OCI-LY1 (cell line): ENCODE results near the gene ARHGAP8.

Experiments used
- H2AFZ ChIP-seq: fragments of 200-600 bp; sonication (generic), shearing (Covaris generic); 2 replicates; pipeline ENCODE4 v1.6.0; 2014; ENCODE audit warnings: antibody characterized with exemption, mild to moderate bottlenecking, low read length
- H3F3A ChIP-seq: fragments of 200-600 bp; sonication (generic), shearing (Covaris generic); 2 replicates; pipeline ENCODE4 v1.6.0; 2014; ENCODE audit warnings: mild to moderate bottlenecking, antibody characterized with exemption, low read length, moderate library complexity; ENCODE audit not compliant: insufficient read depth
- H3K27ac ChIP-seq: fragments of 200-600 bp; sonication (generic); 2 replicates; pipeline ENCODE4 v1.5.1; 2014; ENCODE audit warnings: low read length, mixed run types, mild to moderate bottlenecking, low read depth; ENCODE audit not compliant: poor library complexity, severe bottlenecking
- H3K27me3 ChIP-seq: fragments of 200-600 bp; sonication (generic); 2 replicates; pipeline ENCODE4 v1.6.0; 2014; ENCODE audit warnings: antibody characterized with exemption, mild to moderate bottlenecking, low read length, moderate library complexity; ENCODE audit not compliant: insufficient read depth
- H3K36me3 ChIP-seq: fragments of 200-600 bp; sonication (generic); 2 replicates; pipeline ENCODE4 v1.6.1; 2014; ENCODE audit warnings: mild to moderate bottlenecking, antibody characterized with exemption, low read length, moderate library complexity, mixed read lengths; ENCODE audit not compliant: insufficient read depth
- H3K4me1 ChIP-seq: fragments of 200-600 bp; sonication (generic); 2 replicates; pipeline ENCODE4 v1.5.1; 2014; ENCODE audit warnings: mild to moderate bottlenecking, low read length, moderate library complexity; ENCODE audit not compliant: insufficient read depth, severe bottlenecking
- H3K4me2 ChIP-seq: fragments of 200-600 bp; sonication (generic), shearing (Covaris generic); 2 replicates; pipeline ENCODE4 v1.6.1; 2014; ENCODE audit warnings: low read length
- H3K4me3 ChIP-seq: fragments of 200-600 bp; sonication (generic); 2 replicates; pipeline ENCODE4 v1.5.1; 2014; ENCODE audit warnings: low read length, low read depth, mild to moderate bottlenecking, mixed read lengths; ENCODE audit not compliant: poor library complexity, severe bottlenecking
- H3K79me2 ChIP-seq: fragments of 200-600 bp; shearing (Covaris generic); 2 replicates; pipeline ENCODE4 v1.6.1; 2016; ENCODE audit warnings: mixed run types, low read length, mixed read lengths; ENCODE audit not compliant: insufficient read depth
- H3K9ac ChIP-seq: fragments of 200-600 bp; sonication (generic), shearing (Covaris generic); 2 replicates; pipeline ENCODE4 v1.6.1; 2014; ENCODE audit warnings: mild to moderate bottlenecking, low read length, mixed read lengths
- H3K9me2 ChIP-seq: fragments of 200-600 bp; sonication (generic), shearing (Covaris generic); 2 replicates; pipeline ENCODE4 v1.6.1; 2014; ENCODE audit warnings: low read depth, mild to moderate bottlenecking, low read length, mixed read lengths
- H3K9me3 ChIP-seq: fragments of 200-600 bp; shearing (Covaris generic); 2 replicates; pipeline ENCODE4 v1.6.1; 2014; ENCODE audit warnings: low read length, mixed read lengths
- H4K20me1 ChIP-seq: fragments of 200-600 bp; sonication (generic), shearing (Covaris generic); 2 replicates; pipeline ENCODE4 v1.6.0; 2016; ENCODE audit warnings: mild to moderate bottlenecking, low read length; ENCODE audit not compliant: insufficient read depth
- EZH2 ChIP-seq: fragments of 200-600 bp; sonication (generic), shearing (Covaris generic); IDR thresholded peaks from 2 replicates; pipeline ENCODE4 v1.8.0; 2017; ENCODE audit warnings: borderline replicate concordance, mixed run types, mild to moderate bottlenecking, antibody characterized with exemption, low read length, moderate library complexity, mixed read lengths
- TF ChIP-seq, protein P1 (sequence below): fragments of 200-600 bp; sonication (generic), shearing (Covaris generic); IDR thresholded peaks from 2 replicates; pipeline ENCODE4 v1.5.1; 2017; ENCODE audit warnings: mild to moderate bottlenecking, antibody characterized with exemption, low read length, moderate library complexity, mixed read lengths

ARHGAP8 gene

DNA sequence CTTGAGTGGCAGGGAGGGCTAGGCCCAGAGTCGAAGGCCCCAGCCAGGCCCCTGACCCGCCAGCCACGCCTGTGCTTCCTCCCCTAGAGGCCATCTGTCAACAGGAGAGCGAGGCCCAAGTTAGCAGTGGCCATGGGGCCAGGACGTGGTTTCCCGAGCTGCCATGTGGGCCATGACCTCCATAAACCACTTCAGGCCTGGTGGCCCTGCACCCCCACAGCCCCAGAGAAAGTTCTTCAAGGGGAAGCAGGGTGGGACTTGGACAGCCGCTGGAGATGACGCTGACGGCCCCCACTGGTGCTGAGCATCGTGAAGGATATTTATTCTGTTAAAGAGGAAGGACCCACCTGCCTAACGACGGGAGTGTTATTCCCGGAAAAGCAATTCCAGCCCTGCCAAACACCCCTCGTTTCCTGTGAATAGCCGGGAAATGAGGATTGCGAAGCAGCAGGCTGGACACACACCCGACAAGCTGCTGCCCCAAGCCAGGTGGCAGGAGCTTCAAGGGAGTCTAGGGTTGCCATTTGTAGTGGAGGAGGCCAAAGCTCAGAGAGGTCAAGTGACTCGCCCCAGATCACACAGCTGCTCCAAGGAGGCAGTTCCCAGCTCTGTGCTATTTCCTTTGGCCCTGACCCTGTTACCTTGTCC lies 37.5 kb upstream of the ARHGAP8 start:
- no peak overlapping the region for H3K4me2 ChIP-seq
- TF ChIP-seq EZH2: no peak
- TF ChIP-seq, protein P1, sequence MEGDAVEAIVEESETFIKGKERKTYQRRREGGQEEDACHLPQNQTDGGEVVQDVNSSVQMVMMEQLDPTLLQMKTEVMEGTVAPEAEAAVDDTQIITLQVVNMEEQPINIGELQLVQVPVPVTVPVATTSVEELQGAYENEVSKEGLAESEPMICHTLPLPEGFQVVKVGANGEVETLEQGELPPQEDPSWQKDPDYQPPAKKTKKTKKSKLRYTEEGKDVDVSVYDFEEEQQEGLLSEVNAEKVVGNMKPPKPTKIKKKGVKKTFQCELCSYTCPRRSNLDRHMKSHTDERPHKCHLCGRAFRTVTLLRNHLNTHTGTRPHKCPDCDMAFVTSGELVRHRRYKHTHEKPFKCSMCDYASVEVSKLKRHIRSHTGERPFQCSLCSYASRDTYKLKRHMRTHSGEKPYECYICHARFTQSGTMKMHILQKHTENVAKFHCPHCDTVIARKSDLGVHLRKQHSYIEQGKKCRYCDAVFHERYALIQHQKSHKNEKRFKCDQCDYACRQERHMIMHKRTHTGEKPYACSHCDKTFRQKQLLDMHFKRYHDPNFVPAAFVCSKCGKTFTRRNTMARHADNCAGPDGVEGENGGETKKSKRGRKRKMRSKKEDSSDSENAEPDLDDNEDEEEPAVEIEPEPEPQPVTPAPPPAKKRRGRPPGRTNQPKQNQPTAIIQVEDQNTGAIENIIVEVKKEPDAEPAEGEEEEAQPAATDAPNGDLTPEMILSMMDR: no peak

DNA sequence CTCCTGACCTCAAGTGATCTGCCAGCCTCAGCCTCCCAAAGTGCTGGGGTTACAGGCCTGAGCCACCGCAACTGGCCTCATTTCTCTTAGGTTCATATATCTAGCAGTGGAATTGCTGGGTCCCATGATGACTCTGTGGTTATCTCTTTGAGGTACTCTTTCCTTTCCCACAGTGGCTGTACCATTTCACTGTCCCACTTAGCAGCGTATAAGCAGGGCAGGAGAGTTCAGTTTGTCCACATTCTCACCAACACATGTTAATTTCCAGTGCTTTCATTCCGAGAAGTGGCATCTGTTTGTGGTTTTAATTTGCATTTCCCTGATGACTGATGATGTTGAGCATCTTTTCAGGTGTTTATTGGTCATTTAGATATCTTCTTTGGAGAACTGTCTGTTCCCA lies 34.0 kb upstream of the ARHGAP8 start:
- Histone ChIP-seq H3K27ac (no peak overlapping the region), H3K36me3 (no peaks in the 10 kb centered on the region), H3K9me3 (no peaks in the 10 kb centered on the region), H3K4me1 (no peaks in the 10 kb centered on the region), H3K4me2 (no peak overlapping the region), H3K9me2 (no peaks in the 10 kb centered on the region), H3K79me2 (no peaks in the 10 kb centered on the region), H3K27me3 (no peaks in the 10 kb centered on the region; the same call in 1 of the 2 replicates), H2AFZ (no peak overlapping the region), H3F3A (no peaks in the 10 kb centered on the region), H4K20me1 (no peaks in the 10 kb centered on the region), H3K4me3 (no peak overlapping the region), H3K9ac (no peak overlapping the region)
- TF ChIP-seq, protein P1: no peak
- no peak for TF ChIP-seq EZH2

More for the DNA sequence above, 37.5 kb upstream of the ARHGAP8 start:
- H3K9me3 ChIP-seq: no peaks in the 10 kb centered on the region
- H3K4me1 ChIP-seq: no peaks in the 10 kb centered on the region
- H3K9me2 ChIP-seq: no peaks in the 10 kb centered on the region
- H2AFZ ChIP-seq: no peak overlapping the region
- H4K20me1 ChIP-seq: no peaks in the 10 kb centered on the region
- H3K27ac ChIP-seq: no peak overlapping the region
- H3K9ac ChIP-seq: no peak overlapping the region
- no peak overlapping the region for H3K4me3 ChIP-seq
- no peaks in the 10 kb centered on the region for H3K79me2 ChIP-seq
- H3K36me3 ChIP-seq: no peaks in the 10 kb centered on the region
- no peaks in the 10 kb centered on the region; the same call in 1 of the 2 replicates for H3K27me3 ChIP-seq
- H3F3A ChIP-seq: no peaks in the 10 kb centered on the region

DNA sequence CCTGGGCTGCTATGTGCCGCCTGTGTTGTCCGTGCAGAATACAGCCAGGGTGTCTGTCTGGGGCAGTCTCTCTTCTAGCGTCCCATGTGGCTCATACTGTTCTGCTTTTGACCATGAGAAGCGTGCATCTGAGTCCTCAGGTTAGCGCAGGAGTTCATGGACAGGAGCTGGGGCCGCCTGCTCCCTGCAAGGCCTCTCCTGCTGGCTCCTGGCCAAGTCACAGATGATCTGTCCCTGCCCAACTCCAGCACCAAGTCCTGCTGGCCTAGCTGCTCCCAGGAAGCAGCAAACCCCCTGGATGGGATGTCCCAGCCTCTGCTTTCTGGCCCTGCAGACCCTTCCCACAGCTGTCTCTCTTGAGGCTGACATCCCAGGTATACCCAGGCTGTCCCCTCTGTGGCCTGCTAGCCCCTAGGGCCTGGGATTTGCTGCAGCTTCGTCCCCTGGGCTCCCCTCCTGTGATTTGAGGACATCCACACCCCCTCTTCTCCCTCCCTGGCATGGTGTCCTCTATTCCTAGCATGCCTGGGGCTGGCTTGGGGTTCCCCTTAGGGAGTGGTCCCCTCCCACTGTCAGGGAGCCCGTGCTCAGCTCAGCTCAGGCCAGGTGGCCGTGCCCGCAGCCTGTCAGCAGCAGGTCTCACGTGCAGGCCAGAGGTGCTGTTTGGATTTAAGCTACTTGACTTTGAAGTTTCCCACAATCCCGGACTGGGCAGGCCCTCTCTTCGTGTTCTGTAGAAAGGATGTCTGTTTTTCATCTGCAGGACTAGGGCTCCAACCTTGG lies 32.6 kb upstream of the ARHGAP8 start:
- no peaks in the 10 kb centered on the region for H3K4me1 ChIP-seq
- no peak overlapping the region for H3K27ac ChIP-seq
- H3K9me2 ChIP-seq: no peaks in the 10 kb centered on the region
- no peaks in the 10 kb centered on the region for H4K20me1 ChIP-seq
- H3K4me2 ChIP-seq: no peak overlapping the region
- no peak overlapping the region for H3K4me3 ChIP-seq
- no peaks in the 10 kb centered on the region for H3K79me2 ChIP-seq
- H3F3A ChIP-seq: no peaks in the 10 kb centered on the region
- no peaks in the 10 kb centered on the region; the same call in 1 of the 2 replicates for H3K27me3 ChIP-seq
- H3K9me3 ChIP-seq: no peaks in the 10 kb centered on the region
- H3K9ac ChIP-seq: no peak overlapping the region
- H2AFZ ChIP-seq: no peak overlapping the region
- no peak for TF ChIP-seq EZH2
- TF ChIP-seq, protein P1: no peak
- no peaks in the 10 kb centered on the region for H3K36me3 ChIP-seq
